ENCODE measurements around the gene FGFR3. TPM values are rescaled to one million over a fixed set of nuclear protein-coding genes. Genes with fewer than 3 reads are reported as not detected.

Gene FGFR3
- total RNA-seq, 6 donors from 2014 or later = 18.5 to 92.2 (median 24.4) TPM

DNA sequence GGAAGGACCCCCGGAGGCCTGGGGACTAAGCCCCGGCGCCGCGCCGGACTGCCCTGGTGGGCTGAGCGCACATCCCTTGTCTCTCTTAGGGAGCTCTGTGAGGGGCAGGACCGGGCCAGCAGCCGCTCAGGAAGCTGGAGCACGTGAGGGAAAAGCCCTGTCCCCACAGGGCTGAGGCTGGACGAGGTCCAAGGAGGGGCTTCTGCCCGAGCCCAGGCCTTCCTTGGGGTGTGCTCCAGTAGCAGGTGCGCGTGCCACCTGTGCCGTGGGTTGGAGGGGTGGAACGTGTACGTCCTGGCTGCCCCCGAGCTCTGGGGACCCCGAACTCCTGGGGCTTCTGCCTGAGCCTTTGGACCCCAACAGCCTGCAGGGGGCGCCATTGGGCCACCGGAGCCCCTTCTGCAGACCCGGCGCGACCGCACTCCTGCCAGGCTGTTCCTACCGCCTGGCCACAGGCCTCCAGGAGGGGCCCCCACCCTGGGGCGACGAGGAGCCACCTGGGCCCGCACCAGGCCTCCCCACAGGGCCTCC is 44.6 kb upstream of the FGFR3 start:
- Histone ChIP-seq H3K4me1 (peaks cover 13 to 33% (median 27%) of the 10 kb centered on the region in 4 donors), H3K4me3 (peak overlapping the region in 1 of 4 donors; percentile 5), H3K9me3 (no peaks in the 10 kb centered on the region), H3K27me3 (no peaks in the 10 kb centered on the region), H3K36me3 (peaks cover 0 to 17% (median 8%) of the 10 kb centered on the region in 4 donors), H3K27ac (no peak overlapping the region)
- peak; percentile 81 to 91 for DNase-seq
- TF ChIP-seq EP300 (IDR thresholded peaks at IDR 0.05) (no peak), CTCF (IDR thresholded peaks at IDR 0.05) (peak; percentile 76 to 92 (median 86))
- ATAC-seq (ENCODE audit: low FRiP score in 2 of 2) = peak; percentile 31 to 51
- WGBS, 2 donors = 0 to 6% methylated on average over 1 to 29 of the region's 29 CpGs

DNA sequence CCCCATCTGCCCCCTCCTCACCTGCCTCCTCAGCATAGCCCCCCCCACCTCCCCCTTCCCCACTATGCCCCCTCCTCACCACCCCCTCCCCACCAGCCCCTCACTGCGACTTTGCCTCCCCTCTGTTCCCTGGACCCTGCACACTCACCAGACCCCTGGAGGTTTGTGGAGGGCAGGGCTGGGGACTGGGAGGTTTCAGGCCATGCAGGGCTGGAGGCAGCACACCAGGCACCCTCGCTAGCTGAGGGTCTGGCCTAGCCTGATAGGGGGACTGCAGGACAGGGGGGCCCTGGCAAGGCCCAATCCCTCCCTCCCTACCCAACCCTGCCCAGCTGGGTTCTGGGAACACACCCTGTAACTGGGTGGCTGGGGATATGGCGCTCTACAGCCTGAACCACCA is 43.7 kb upstream of the FGFR3 start:
- Histone ChIP-seq H3K36me3 (peaks cover 0 to 10% (median 6%) of the 10 kb centered on the region in 4 donors), H3K9me3 (no peaks in the 10 kb centered on the region), H3K4me1 (peaks cover 13 to 38% (median 28%) of the 10 kb centered on the region in 4 donors), H3K27me3 (no peaks in the 10 kb centered on the region), H3K27ac (no peak overlapping the region), H3K4me3 (no peak overlapping the region)
- ATAC-seq (ENCODE audit: low FRiP score in 2 of 2) = no peak
- TF ChIP-seq POLR2AphosphoS5 (IDR thresholded peaks at IDR 0.05) (no peak), EP300 (IDR thresholded peaks at IDR 0.05) (no peak), POLR2A (IDR thresholded peaks at IDR 0.05) (no peak), CTCF (IDR thresholded peaks at IDR 0.05) (no peak)
- no peak for DNase-seq
- WGBS, 2 donors = 75 to 80% methylated on average over 1 to 2 of the region's 3 CpGs

- Histone ChIP-seq H3K27ac (no peak overlapping the region), H3K9me3 (no peaks in the 10 kb centered on the region), H3K36me3 (peaks cover 0 to 5% (median 2%) of the 10 kb centered on the region in 4 donors), H3K27me3 (no peaks in the 10 kb centered on the region), H3K4me3 (no peak overlapping the region), H3K4me1 (peaks cover 13 to 38% (median 28%) of the 10 kb centered on the region in 4 donors)
- no peak for ATAC-seq (ENCODE audit: low FRiP score in 2 of 2)
- DNase-seq = peak in 1 of 2 donors; percentile 49
- TF ChIP-seq EP300 (IDR thresholded peaks at IDR 0.05) = no peak
- no peak for TF ChIP-seq POLR2AphosphoS5 (IDR thresholded peaks at IDR 0.05)
- TF ChIP-seq CTCF (IDR thresholded peaks at IDR 0.05) = no peak
- TF ChIP-seq POLR2A (IDR thresholded peaks at IDR 0.05) = no peak
- 78 to 83% methylated on average over 9 to 10 of the region's 14 CpGs for WGBS, 2 donors
Observed at GRCh38 chr4:1749826-1750225, 43.3 kb upstream of the FGFR3 start.

DNA sequence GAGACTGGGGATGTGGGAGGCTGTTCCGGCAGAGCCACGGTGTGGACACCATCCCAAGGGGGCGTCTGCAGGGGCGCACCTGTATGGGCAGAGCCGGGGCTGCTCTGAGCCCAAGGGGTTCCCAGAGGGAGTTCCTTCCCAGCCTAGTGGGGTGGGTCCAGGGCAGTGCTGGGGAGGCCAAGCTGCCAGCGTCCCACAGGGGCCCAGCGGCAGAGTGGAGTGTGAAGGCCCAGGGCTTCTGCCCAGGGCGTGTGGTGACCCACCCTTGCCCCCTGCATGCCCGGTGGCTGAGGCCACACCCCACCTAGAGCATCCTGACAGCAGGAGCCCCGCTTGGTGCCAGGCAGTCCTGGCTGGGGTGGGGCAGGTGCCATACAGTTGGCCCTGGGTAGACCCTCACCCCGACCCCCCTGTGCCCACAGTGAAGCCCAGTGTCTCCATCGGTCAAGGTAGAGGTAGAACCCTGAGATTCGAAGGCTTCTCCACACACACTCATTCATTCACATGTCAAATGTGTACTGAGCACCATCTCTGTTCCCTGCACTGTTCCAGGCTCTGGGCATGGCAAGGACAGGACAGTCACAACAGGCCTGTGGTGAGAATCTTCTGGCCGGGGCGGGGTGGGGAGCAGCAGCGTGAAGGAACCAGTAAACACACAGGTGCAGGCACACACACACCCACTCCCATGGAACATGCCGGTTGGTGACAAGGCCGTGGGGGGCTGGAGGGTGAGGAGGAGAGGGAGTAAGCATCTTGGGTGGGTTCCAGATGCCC is 42.5 kb upstream of the FGFR3 start:
- 93 to 96% methylated on average over 13 to 15 of the region's 18 CpGs for whole genome bisulfite sequencing, 2 donors
- Histone ChIP-seq H3K4me3 (no peak overlapping the region), H3K27me3 (no peaks in the 10 kb centered on the region), H3K4me1 (peaks cover 14 to 38% (median 28%) of the 10 kb centered on the region in 4 donors), H3K27ac (no peak overlapping the region), H3K36me3 (no peaks in the 10 kb centered on the region), H3K9me3 (no peaks in the 10 kb centered on the region)
- no peak for TF ChIP-seq POLR2AphosphoS5 (IDR thresholded peaks at IDR 0.05)
- no peak for TF ChIP-seq CTCF (IDR thresholded peaks at IDR 0.05)
- TF ChIP-seq EP300 (IDR thresholded peaks at IDR 0.05) = no peak
- TF ChIP-seq POLR2A (IDR thresholded peaks at IDR 0.05) = no peak
- ATAC-seq (ENCODE audit: low FRiP score in 2 of 2) (no peak), DNase-seq (peak in 1 of 2 donors; percentile 55)

All from upper lobe of left lung (tissue), 6 donors.